Thymus (tissue), 11 donors: Measurements from ENCODE around the gene P2RY8. TPM values are rescaled to one million over a fixed set of nuclear protein-coding genes. Genes with fewer than 3 reads are reported as not detected.
"Not testable (repeated sequence)": the region's sequence is repeated elsewhere in the genome, so short reads cannot be mapped to it uniquely, and the experiment has no call there.

Experiments
- DNase-seq, 9 donors: peaks; one replicate each; pipeline ENCODE4 v3.0.0-alpha.2; 2013; ENCODE audit warnings: low spot score in 9 of 9, low read depth in 6 of 9, missing footprints in 1 of 9
- H3K27ac ChIP-seq, 2 donors: one replicate each; pipeline ENCODE4 v1.5.1; 2013; ENCODE audit warnings: control low read depth in 1 of 2, low read depth in 1 of 2, low read length in 1 of 2, mild to moderate bottlenecking in 1 of 2, moderate library complexity in 1 of 2
- H3K27me3 ChIP-seq, 2 donors: one replicate each; pipeline ENCODE4 v1.5.1; 2013; ENCODE audit warnings: low read length in 1 of 2; ENCODE audit not compliant: control insufficient read depth in 2 of 2, insufficient read depth in 1 of 2
- H3K36me3 ChIP-seq, 2 donors: one replicate each; pipeline ENCODE4 v1.5.1; 2013; ENCODE audit warnings: low read length in 1 of 2, mild to moderate bottlenecking in 1 of 2, moderate library complexity in 1 of 2; ENCODE audit not compliant: control insufficient read depth in 2 of 2, insufficient read depth in 2 of 2
- H3K4me1 ChIP-seq, 2 donors: one replicate each; pipeline ENCODE4 v1.5.1; 2013; ENCODE audit warnings: low read length in 2 of 2; ENCODE audit not compliant: control insufficient read depth in 2 of 2, insufficient read depth in 2 of 2
- H3K4me3 ChIP-seq, 2 donors: one replicate each; pipeline ENCODE4 v1.5.1; 2013; ENCODE audit warnings: low read length in 2 of 2, control low read depth in 1 of 2, mild to moderate bottlenecking in 1 of 2
- H3K9me3 ChIP-seq, 2 donors: one replicate each; pipeline ENCODE4 v1.5.1; 2013; ENCODE audit warnings: low read length in 1 of 2, mild to moderate bottlenecking in 1 of 2; ENCODE audit not compliant: control insufficient read depth in 2 of 2, insufficient read depth in 1 of 2
- WGBS: extraction: QIAGEN DNeasy Blood & Tissue Kit; methylation state at CpG from one replicate; pipeline ENCODE4 v1.1.7; 2013; 5-methylcytosine and 5-hydroxymethylcytosine counted together
- polyA plus RNA-seq: library from polyadenylated mRNA; stranded (reverse); fragments of 200-250 nt; gene quantifications from one replicate; pipeline ENCODE4 v1.2.3, GENCODE V29; 2013
- total RNA-seq: library from RNA; stranded (reverse); fragments of 120-200 nt; gene quantifications from one replicate; pipeline ENCODE4 v1.2.4, GENCODE V29; 2013
- donor health status: healthy.

Gene P2RY8
- total and polyA plus RNA-seq, 2 donors: 12.9 to 15.8 TPM

- 71% methylated on average over 19 of the region's 19 CpGs for WGBS
- Histone ChIP-seq H3K4me1 (peaks cover 0 to 8% of the 10 kb centered on the region in 2 donors), H3K27ac (peak overlapping the region; percentile 64), H3K27me3 (no peaks in the 10 kb centered on the region), H3K4me3 (no peak overlapping the region), H3K9me3 (peaks cover 0 to 2% of the 10 kb centered on the region in 2 donors), H3K36me3 (no peaks in the 10 kb centered on the region)
- DNase-seq: peak in 2 of 9 donors; percentile 26 to 63
Measured at GRCh38 chrX:1554469-1555210, 17.7 kb upstream of the P2RY8 start.

GRCh38 chrX:1551959-1552546, 15.1 kb upstream of the P2RY8 start:
- H3K4me1 ChIP-seq: peaks cover 0 to 11% of the 10 kb centered on the region in 2 donors
- H3K9me3 ChIP-seq: peaks cover 2 to 6% of the 10 kb centered on the region in 2 donors
- no peaks in the 10 kb centered on the region for H3K27me3 ChIP-seq
- no peaks in the 10 kb centered on the region for H3K36me3 ChIP-seq
- H3K27ac ChIP-seq: no peak overlapping the region
- WGBS: 94% methylated on average over 3 of the region's 3 CpGs
- DNase-seq: no peak
- H3K4me3 ChIP-seq: no peak overlapping the region

- H3K36me3 ChIP-seq: no peaks in the 10 kb centered on the region
- H3K4me1 ChIP-seq: peaks cover 0 to 7% of the 10 kb centered on the region in 2 donors
- 67% methylated on average over 18 of the region's 18 CpGs for WGBS
- no peak overlapping the region for H3K4me3 ChIP-seq
- H3K27me3 ChIP-seq: no peaks in the 10 kb centered on the region
- H3K27ac ChIP-seq: no peak overlapping the region
- peaks cover 0 to 6% of the 10 kb centered on the region in 2 donors for H3K9me3 ChIP-seq
- DNase-seq: no peak
Measured at GRCh38 chrX:1546691-1547251, 9.8 kb upstream of the P2RY8 start.

GRCh38 chrX:1545776-1546408, 8.9 kb upstream of the P2RY8 start:
- WGBS: 95% methylated on average over 2 of the region's 2 CpGs
- Histone ChIP-seq H3K36me3 (no peaks in the 10 kb centered on the region), H3K27me3 (no peaks in the 10 kb centered on the region), H3K4me3 (no peak overlapping the region), H3K27ac (no peak overlapping the region), H3K4me1 (peaks cover 0 to 7% of the 10 kb centered on the region in 2 donors), H3K9me3 (peaks cover 0 to 6% of the 10 kb centered on the region in 2 donors)
- DNase-seq: no peak

- Histone ChIP-seq H3K4me3 (no peak overlapping the region), H3K27me3 (no peaks in the 10 kb centered on the region), H3K4me1 (peaks cover 0 to 7% of the 10 kb centered on the region in 2 donors), H3K27ac (no peak overlapping the region), H3K36me3 (no peaks in the 10 kb centered on the region), H3K9me3 (no peaks in the 10 kb centered on the region)
- no peak for DNase-seq
- WGBS: 97% methylated on average over 22 of the region's 22 CpGs
Measured at GRCh38 chrX:1542994-1543725, 6.2 kb upstream of the P2RY8 start.

- H3K27me3 ChIP-seq, H3K27ac ChIP-seq, H3K9me3 ChIP-seq, H3K4me3 ChIP-seq, DNase-seq, H3K36me3 ChIP-seq: not testable (repeated sequence)
- H3K4me1 ChIP-seq: peaks cover 2 to 25% of the 10 kb centered on the region in 2 donors
- WGBS: 98% methylated on average over 14 of the region's 14 CpGs
Measured at GRCh38 chrX:1539146-1539545, 2.2 kb upstream of the P2RY8 start.

GRCh38 chrX:1537716-1538090, 718 bp upstream of the P2RY8 start:
- Histone ChIP-seq H3K4me1 (peaks cover 2 to 26% of the 10 kb centered on the region in 2 donors), H3K4me3 (peak overlapping the region; percentile 81 to 85), H3K27ac (peak overlapping the region; percentile 97 to 99)
- not testable (repeated sequence) for H3K9me3 ChIP-seq, H3K27me3 ChIP-seq, H3K36me3 ChIP-seq, DNase-seq
- WGBS: 54% methylated on average over 7 of the region's 7 CpGs

GRCh38 chrX:1536712-1537030, 314 bp downstream of the P2RY8 start:
- no peak for DNase-seq
- WGBS: 3% methylated on average over 17 of the region's 17 CpGs
- Histone ChIP-seq H3K27me3 (no peaks in the 10 kb centered on the region), H3K36me3 (peaks cover under 1 to 4% of the 10 kb centered on the region in 2 donors), H3K9me3 (no peaks in the 10 kb centered on the region), H3K27ac (peak overlapping the region; percentile 97 to 99), H3K4me3 (peak overlapping the region; percentile 81 to 85), H3K4me1 (peaks cover 2 to 26% of the 10 kb centered on the region in 2 donors)
